Dermis blood vessel endothelial cell (primary cell): Measurements from ENCODE around the gene SH3TC2. TPM values are rescaled to one million over a fixed set of nuclear protein-coding genes. Genes with fewer than 3 reads are reported as not detected.

ENCODE experiments used
- DNase-seq: peaks from one replicate; pipeline ENCODE4 v3.0.0; 2010
- total RNA-seq: library from RNA; depleted of rRNA; stranded (reverse); fragments of >200 nt; gene quantifications from 2 replicates; pipeline ENCODE4 v1.2.3, GENCODE V29; 2014

The SH3TC2 gene
- total RNA-seq, 1 donor from 2014 or later = 18.0 TPM

GRCh38 chr5:148967783-148968182 lies 95.1 kb downstream of the SH3TC2 start:
- no peak for DNase-seq

DNA sequence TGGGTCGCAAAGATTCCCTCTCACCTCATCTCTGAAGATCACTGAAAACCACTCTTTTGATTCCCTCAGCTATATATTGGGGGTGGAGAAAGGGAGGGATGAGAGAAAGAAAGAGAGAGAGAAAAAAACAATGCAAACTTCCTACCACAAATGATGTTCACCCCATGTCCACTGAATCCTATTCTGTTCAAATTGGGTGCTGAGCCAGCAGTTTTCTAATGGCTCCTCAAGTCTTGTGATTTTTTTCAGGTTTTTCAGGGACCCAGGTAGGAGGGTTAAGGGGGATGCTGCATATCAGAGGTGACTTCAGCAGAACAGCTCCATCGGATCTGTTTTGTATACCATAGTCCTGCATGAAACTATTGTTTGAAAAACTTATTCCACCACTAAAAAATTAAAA lies 95.9 kb downstream of the SH3TC2 start:
- DNase-seq = no peak

DNA sequence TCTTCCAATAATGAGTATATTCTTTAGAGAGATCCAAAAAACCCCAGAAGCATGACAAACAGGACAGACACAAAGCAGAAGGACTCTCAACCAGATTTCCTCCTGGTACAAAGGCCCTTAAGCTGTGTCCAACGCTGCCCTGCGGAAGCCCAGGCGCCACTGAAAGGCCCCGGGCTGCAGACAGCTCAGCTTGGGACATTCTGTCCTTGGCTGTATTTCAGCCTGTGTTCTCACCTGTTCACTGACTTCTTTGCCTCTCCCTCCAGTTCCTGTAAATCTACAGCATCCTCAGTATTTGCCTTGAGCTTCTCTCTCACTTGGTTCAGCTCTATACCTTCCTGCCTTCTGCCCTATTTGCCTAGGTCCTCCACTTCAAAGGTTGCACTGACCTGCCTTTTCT lies 96.5 kb downstream of the SH3TC2 start:
- no peak for DNase-seq

GRCh38 chr5:148965511-148966265 lies 97.2 kb downstream of the SH3TC2 start:
- DNase-seq = peak; percentile 98

GRCh38 chr5:148963664-148964063 lies 99.2 kb downstream of the SH3TC2 start:
- no peak for DNase-seq

GRCh38 chr5:148962761-148963324 lies 100.0 kb downstream of the SH3TC2 start:
- DNase-seq = no peak

DNA sequence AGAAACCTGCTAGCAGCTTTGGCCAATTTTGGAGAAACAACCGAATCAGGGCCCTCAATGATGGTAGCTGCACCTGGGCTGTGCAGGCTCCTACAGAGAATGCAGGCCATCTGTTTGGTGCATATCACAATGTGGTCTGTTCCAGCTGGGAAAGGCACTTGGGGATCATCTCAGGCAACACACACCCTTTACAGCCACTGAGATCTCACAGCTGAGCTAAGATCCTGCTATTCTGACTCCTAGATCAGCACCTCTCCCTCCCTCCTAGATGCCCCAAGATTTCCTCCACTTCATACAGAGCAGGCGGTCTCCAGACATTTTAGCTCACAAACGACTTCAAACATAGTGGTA lies 100.7 kb downstream of the SH3TC2 start:
- DNase-seq = no peak

- DNase-seq = no peak
Observed at GRCh38 chr5:148961261-148962199, 101.3 kb downstream of the SH3TC2 start.

DNA sequence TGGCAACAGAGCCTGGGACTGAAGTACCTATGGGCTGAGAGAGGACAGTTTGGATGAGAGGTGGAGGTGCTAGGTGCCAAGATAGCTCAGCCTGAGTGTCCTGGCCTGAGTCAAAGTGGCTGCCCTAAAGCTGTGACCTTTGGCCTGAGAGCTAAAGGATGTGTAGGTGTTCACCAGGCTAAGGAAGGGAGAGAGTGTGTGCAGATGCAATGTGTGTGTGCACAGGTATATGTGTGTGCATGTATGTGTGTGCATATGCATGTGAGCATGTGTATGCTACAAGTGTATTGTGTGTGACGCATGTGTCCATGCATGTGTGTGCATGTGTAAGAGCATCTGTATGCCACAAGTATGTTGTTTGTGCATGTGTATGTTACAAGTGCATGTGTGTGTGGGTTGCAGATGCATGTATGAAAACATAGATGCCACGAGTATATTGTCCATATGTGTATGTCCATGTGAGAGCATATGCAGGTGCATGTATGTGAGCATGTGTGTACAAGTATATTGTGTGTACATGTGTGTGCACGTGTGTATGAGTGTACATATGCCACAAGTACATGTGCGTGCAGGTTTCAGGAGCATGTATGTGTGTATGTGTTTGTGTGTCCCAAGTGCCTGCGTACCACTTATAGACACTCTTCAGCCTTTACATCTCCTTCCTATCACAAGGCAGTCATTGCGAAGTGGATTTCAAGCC lies 102.6 kb downstream of the SH3TC2 start:
- no peak for DNase-seq

DNA sequence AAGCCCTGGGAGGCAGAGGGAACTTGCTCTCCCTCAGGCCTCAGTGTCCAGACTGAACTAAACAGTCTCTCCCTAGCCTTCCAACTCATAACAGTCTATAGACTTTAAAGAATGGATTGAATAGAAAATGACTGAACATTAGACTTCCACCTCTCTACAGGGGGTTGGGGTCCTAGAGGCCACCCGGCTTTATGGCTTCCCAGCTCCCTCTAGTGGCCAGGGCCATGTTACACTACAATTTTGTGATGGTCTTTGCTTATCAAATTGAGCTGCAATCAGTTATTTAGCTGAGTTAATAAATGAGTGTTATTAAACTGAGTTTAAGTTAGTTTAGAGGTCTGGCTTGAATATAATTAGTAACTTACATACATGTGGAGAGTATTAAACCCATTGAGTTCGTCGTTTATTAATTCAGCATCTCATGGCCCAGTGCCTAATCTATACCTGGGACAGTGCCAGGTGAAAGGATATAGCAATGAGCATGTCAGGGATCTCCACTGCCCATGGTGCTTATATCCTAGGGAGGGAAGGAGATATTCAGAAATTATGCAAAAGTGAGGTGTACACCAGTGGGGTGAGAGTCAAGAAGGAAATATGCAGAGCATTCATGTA lies 105.2 kb downstream of the SH3TC2 start:
- peak; percentile 80 for DNase-seq

GRCh38 chr5:148956477-148957385 lies 106.1 kb downstream of the SH3TC2 start:
- no peak for DNase-seq

Other genes with a start within 250 kb of the SH3TC2 start
- gene ADRB2, start 236.5 kb downstream of the SH3TC2 start, total RNA-seq = 11.7 and 14.8 TPM in 2 replicates
- 29.8 and 41.3 TPM in 2 replicates for gene ABLIM3, start 78.4 kb upstream of the SH3TC2 start, total RNA-seq
- 234 and 264 TPM in 2 replicates for gene AFAP1L1, start 208.8 kb upstream of the SH3TC2 start, total RNA-seq